Caco-2 (cell line): ENCODE results near the gene MBNL2. TPM values are rescaled to one million over a fixed set of nuclear protein-coding genes. Genes with fewer than 3 reads are reported as not detected.
A peak's percentile ranks its signal among the peaks of the same experiment; 100 is the strongest.

ENCODE experiments used
- BruUV-seq: library from RNA; stranded (reverse); fragments of 400-500 nt; replicated peaks from 2 replicates; lab custom pipeline; 2021; lab: Mats Ljungman, UMichigan
- CTCF ChIA-PET: fragments of 300-600 bp; sonication (Branson Sonifier 250); formaldehyde crosslinking; loops from one replicate; lab custom pipeline; 2022; ENCODE audit warnings: antibody characterized with exemption; lab: Charles Lee
- POLR2A ChIA-PET: fragments of 300-600 bp; sonication (Branson Sonifier 250); formaldehyde crosslinking; loops from one replicate; lab custom pipeline; 2022; ENCODE audit warnings: antibody characterized with exemption; lab: Charles Lee
- DNase-seq, 2 experiments: peaks; one replicate each; pipeline versions ENCODE4 v3.0.0 to v3.0.0-alpha.2; 2020 to 2022
- H3K27me3 ChIP-seq: replicated peaks from 2 replicates; pipeline ENCODE4 v1.6.0; 2011; ENCODE audit warnings: low read length; ENCODE audit not compliant: control insufficient read depth, insufficient read depth
- H3K36me3 ChIP-seq: 2 replicates; pipeline ENCODE4 v1.5.1; 2011; ENCODE audit warnings: low read length; ENCODE audit not compliant: control insufficient read depth, insufficient read depth
- H3K4me1 ChIP-seq: fragments of 250-450 bp; sonication (Bioruptor Pico); 2 replicates; pipeline ENCODE4 v1.5.1; 2020; ENCODE audit warnings: mild to moderate bottlenecking
- H3K4me3 ChIP-seq: 2 replicates; pipeline ENCODE4 v1.5.1; 2011; ENCODE audit warnings: low read depth, mild to moderate bottlenecking, control low read depth, low read length
- H3K9me3 ChIP-seq: fragments of 250-450 bp; sonication (Bioruptor Pico); 2 replicates; pipeline ENCODE4 v1.5.1; 2020; ENCODE audit warnings: mild to moderate bottlenecking, moderate library complexity
- H3K27ac Mint-ChIP-seq: one replicate; pipeline ENCODE4 v1.8.0; 2022; ENCODE audit warnings: mixed read lengths; ENCODE audit not compliant: unreplicated experiment
- H3K27me3 Mint-ChIP-seq: one replicate; pipeline ENCODE4 v1.8.0; 2022; ENCODE audit warnings: mixed read lengths; ENCODE audit not compliant: insufficient read depth, unreplicated experiment
- H3K36me3 Mint-ChIP-seq: one replicate; pipeline ENCODE4 v1.8.0; 2022; ENCODE audit warnings: mild to moderate bottlenecking, mixed read lengths; ENCODE audit not compliant: insufficient read depth, unreplicated experiment
- H3K4me1 Mint-ChIP-seq: one replicate; pipeline ENCODE4 v1.8.0; 2022; ENCODE audit warnings: low read depth, mixed read lengths; ENCODE audit not compliant: unreplicated experiment
- H3K4me3 Mint-ChIP-seq: one replicate; pipeline ENCODE4 v1.8.0; 2022; ENCODE audit warnings: mild to moderate bottlenecking, moderate library complexity, mixed read lengths; ENCODE audit not compliant: unreplicated experiment
- H3K9me3 Mint-ChIP-seq: one replicate; pipeline ENCODE4 v1.8.0; 2022; ENCODE audit warnings: mixed read lengths; ENCODE audit not compliant: unreplicated experiment
- CTCF ChIP-seq, 2 experiments: fragments of 200-600 bp in 1 of 2; IDR thresholded peaks; 1 replicate in 1 of 2; 2 replicates in 1 of 2; pipeline versions ENCODE4 v1.5.1 to v1.8.0; 2011 to 2022; ENCODE audit warnings: antibody characterized with exemption in 1 of 2, control low read depth in 1 of 2, inconsistent platforms in 1 of 2, low read depth in 1 of 2, low read length in 1 of 2, mild to moderate bottlenecking in 1 of 2, moderate library complexity in 1 of 2; ENCODE audit not compliant: insufficient read depth in 1 of 2, severe bottlenecking in 1 of 2, unreplicated experiment in 1 of 2
- intact Hi-C: fragments of 100-400 bp; cut with micrococcal nuclease; formaldehyde crosslinking; loops from one replicate; pipeline ENCODE4 v1.10.0; 2022; ENCODE audit not compliant: unreplicated experiment
- total RNA-seq: library from RNA; stranded (reverse); gene quantifications from 2 replicates; pipeline ENCODE4 v1.2.3, GENCODE V29; 2022

Gene MBNL2
- total RNA-seq, 1 experiment from 2014 or later: 41.6 TPM

- BruUV-seq: no TSS peak
- H3K4me1 Mint-ChIP-seq: peaks cover 21% of the 10 kb centered on the region
- H3K27me3 ChIP-seq: no peaks in the 10 kb centered on the region
- H3K27me3 Mint-ChIP-seq: no peaks in the 10 kb centered on the region
- H3K9me3 ChIP-seq: no peaks in the 10 kb centered on the region
- DNase-seq: no peak
- no peaks in the 10 kb centered on the region; the same call in 1 of the 2 replicates for H3K36me3 ChIP-seq
- no peak overlapping the region for H3K4me3 Mint-ChIP-seq
- intact Hi-C loops: loop anchor here (2.0 kb wide), 1 partner anchor 21 kb away; no protein-coding TSS in a partner anchor
- no peak for TF ChIP-seq CTCF (IDR thresholded peaks at IDR 0.05; ENCODE audit: insufficient read depth in 1 of 2, low read depth in 1 of 2, low read length in 1 of 2, severe bottlenecking in 1 of 2, unreplicated experiment in 1 of 2)
- peaks cover 15% of the 10 kb centered on the region for H3K4me1 ChIP-seq
- H3K27ac Mint-ChIP-seq: peak overlapping the region; percentile 36
- ChIA-PET CTCF (no interaction called here), POLR2A (no interaction called here)
- H3K4me3 ChIP-seq: no peak overlapping the region
- H3K9me3 Mint-ChIP-seq: no peaks in the 10 kb centered on the region
- H3K36me3 Mint-ChIP-seq: peaks cover 21% of the 10 kb centered on the region
Observed at GRCh38 chr13:97329331-97329730, 107.2 kb downstream of the MBNL2 start.

- ChIA-PET POLR2A (no interaction called here), CTCF (interaction anchor here (1.2 kb wide), 1 partner anchor 220 kb away, joined by 3 read pairs; no protein-coding TSS in a partner anchor)
- Mint-ChIP-seq H3K9me3 (no peaks in the 10 kb centered on the region), H3K36me3 (peaks cover 21% of the 10 kb centered on the region), H3K27ac (no peak overlapping the region), H3K4me1 (peaks cover 21% of the 10 kb centered on the region), H3K27me3 (no peaks in the 10 kb centered on the region), H3K4me3 (no peak overlapping the region)
- no peak for DNase-seq
- Histone ChIP-seq H3K4me1 (peaks cover 15% of the 10 kb centered on the region), H3K9me3 (no peaks in the 10 kb centered on the region), H3K36me3 (no peaks in the 10 kb centered on the region; the same call in 1 of the 2 replicates), H3K27me3 (no peaks in the 10 kb centered on the region), H3K4me3 (no peak overlapping the region)
- no peak for TF ChIP-seq CTCF (IDR thresholded peaks at IDR 0.05; ENCODE audit: insufficient read depth in 1 of 2, low read depth in 1 of 2, low read length in 1 of 2, severe bottlenecking in 1 of 2, unreplicated experiment in 1 of 2)
- no TSS peak for BruUV-seq
- intact Hi-C loops: no loop called here
Observed at GRCh38 chr13:97330448-97330847, 108.3 kb downstream of the MBNL2 start.

DNA sequence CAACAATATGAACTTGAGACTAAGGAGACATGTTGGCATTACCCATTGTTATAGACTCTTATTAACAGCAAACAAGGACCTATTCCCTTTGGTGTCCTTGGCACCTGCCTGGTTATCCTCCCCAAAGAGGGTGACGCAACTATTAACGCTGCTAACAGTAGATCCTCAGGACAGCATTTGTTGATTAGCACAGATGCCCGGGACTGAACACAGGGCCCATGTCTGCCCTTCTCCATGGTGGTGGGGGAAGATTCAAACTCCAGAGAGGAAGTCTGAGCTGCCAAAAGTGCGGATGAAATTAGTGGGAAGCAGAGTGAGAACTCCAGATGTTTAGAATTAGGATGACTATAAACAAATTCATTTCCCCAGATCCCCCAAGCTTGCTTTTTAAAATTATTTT, 110.6 kb downstream of the MBNL2 start:
- ChIA-PET POLR2A (no interaction called here), CTCF (no interaction called here)
- Mint-ChIP-seq H3K4me3 (no peak overlapping the region), H3K27ac (no peak overlapping the region), H3K36me3 (peaks cover 21% of the 10 kb centered on the region), H3K27me3 (no peaks in the 10 kb centered on the region), H3K4me1 (peaks cover 13% of the 10 kb centered on the region), H3K9me3 (no peaks in the 10 kb centered on the region)
- peaks cover 12% of the 10 kb centered on the region for H3K4me1 ChIP-seq
- no peak overlapping the region for H3K4me3 ChIP-seq
- no peak for DNase-seq
- no peaks in the 10 kb centered on the region; the same call in 1 of the 2 replicates for H3K36me3 ChIP-seq
- no peaks in the 10 kb centered on the region for H3K27me3 ChIP-seq
- TF ChIP-seq CTCF (IDR thresholded peaks at IDR 0.05; ENCODE audit: insufficient read depth in 1 of 2, low read depth in 1 of 2, low read length in 1 of 2, severe bottlenecking in 1 of 2, unreplicated experiment in 1 of 2): no peak
- H3K9me3 ChIP-seq: no peaks in the 10 kb centered on the region
- intact Hi-C loops: no loop called here
- no TSS peak for BruUV-seq
